ENCODE results near the gene C16orf86. TPM values are rescaled to one million over a fixed set of nuclear protein-coding genes. Genes with fewer than 3 reads are reported as not detected.

The C16orf86 gene, protein sequence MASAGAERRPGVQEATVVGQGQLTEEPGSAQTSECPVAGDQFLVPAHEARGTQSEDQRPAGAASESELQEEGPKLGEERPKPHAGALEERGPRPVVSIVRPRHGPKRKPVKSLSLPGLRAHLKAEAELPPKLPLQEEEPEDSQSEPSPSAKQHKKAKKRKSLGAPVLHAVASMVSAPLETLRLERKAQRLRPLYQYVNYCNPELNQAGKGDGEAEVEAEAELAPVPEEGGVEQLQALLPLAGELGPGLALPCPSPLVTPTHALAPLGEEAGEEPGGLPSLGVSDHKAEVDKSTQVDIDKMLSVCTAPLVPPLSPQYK
- 1.7 and 2.0 TPM in 2 replicates for total RNA-seq
- long read RNA-seq: 0 reads

- Mint-ChIP-seq H3K27ac (ENCODE audit: unreplicated experiment) (no peak within 1 kb of the TSS), H3K9me3 (no peaks in the 10 kb centered on the region), H3K27me3 (ENCODE audit: low read depth) (no peaks in the 10 kb centered on the region), H3K4me1 (peaks cover 24% of the 10 kb centered on the region), H3K4me3 (peak within 1 kb of the TSS; percentile 86), H3K36me3 (ENCODE audit: low read depth) (peaks cover 3% of the 10 kb centered on the region)
- TF ChIP-seq, protein P1, sequence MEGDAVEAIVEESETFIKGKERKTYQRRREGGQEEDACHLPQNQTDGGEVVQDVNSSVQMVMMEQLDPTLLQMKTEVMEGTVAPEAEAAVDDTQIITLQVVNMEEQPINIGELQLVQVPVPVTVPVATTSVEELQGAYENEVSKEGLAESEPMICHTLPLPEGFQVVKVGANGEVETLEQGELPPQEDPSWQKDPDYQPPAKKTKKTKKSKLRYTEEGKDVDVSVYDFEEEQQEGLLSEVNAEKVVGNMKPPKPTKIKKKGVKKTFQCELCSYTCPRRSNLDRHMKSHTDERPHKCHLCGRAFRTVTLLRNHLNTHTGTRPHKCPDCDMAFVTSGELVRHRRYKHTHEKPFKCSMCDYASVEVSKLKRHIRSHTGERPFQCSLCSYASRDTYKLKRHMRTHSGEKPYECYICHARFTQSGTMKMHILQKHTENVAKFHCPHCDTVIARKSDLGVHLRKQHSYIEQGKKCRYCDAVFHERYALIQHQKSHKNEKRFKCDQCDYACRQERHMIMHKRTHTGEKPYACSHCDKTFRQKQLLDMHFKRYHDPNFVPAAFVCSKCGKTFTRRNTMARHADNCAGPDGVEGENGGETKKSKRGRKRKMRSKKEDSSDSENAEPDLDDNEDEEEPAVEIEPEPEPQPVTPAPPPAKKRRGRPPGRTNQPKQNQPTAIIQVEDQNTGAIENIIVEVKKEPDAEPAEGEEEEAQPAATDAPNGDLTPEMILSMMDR (conservative IDR thresholded peaks at IDR 0.05): no peak
- peak; percentile 81 for DNase-seq (ENCODE audit: low read depth, low spot score)
These were observed at the start of gene C16orf86, which contains the start of gene ENKD1 for GRCh38 chr16:67666559-67667452. Gene C16orf86, plus strand, starts transcription at chr16:67666814. Its CDS starts 157 bp downstream, at chr16:67666971. Gene ENKD1, minus strand, starts transcription at chr16:67666750. Its CDS starts 308 bp downstream, at chr16:67666442.

GRCh38 chr16:67628216-67628615 lies 38.4 kb upstream of the C16orf86 start:
- no peak for DNase-seq (ENCODE audit: low read depth, low spot score)
- Mint-ChIP-seq H3K4me3 (no peak overlapping the region), H3K27me3 (ENCODE audit: low read depth) (no peaks in the 10 kb centered on the region), H3K27ac (ENCODE audit: unreplicated experiment) (no peak overlapping the region), H3K9me3 (no peaks in the 10 kb centered on the region), H3K36me3 (ENCODE audit: low read depth) (peaks cover 25% of the 10 kb centered on the region), H3K4me1 (no peaks in the 10 kb centered on the region)
- TF ChIP-seq, protein P1 (conservative IDR thresholded peaks at IDR 0.05): no peak

- no peaks in the 10 kb centered on the region for H3K9me3 Mint-ChIP-seq
- H3K4me1 Mint-ChIP-seq: no peaks in the 10 kb centered on the region
- TF ChIP-seq, protein P1 (conservative IDR thresholded peaks at IDR 0.05): no peak
- H3K4me3 Mint-ChIP-seq: no peak overlapping the region
- DNase-seq (ENCODE audit: low read depth, low spot score): no peak
- H3K27me3 Mint-ChIP-seq (ENCODE audit: low read depth): no peaks in the 10 kb centered on the region
- H3K36me3 Mint-ChIP-seq (ENCODE audit: low read depth): peaks cover 20% of the 10 kb centered on the region
- H3K27ac Mint-ChIP-seq (ENCODE audit: unreplicated experiment): peak overlapping the region; percentile 51
These were observed 34.0 kb upstream of the C16orf86 start for GRCh38 chr16:67632415-67633172.

DNA sequence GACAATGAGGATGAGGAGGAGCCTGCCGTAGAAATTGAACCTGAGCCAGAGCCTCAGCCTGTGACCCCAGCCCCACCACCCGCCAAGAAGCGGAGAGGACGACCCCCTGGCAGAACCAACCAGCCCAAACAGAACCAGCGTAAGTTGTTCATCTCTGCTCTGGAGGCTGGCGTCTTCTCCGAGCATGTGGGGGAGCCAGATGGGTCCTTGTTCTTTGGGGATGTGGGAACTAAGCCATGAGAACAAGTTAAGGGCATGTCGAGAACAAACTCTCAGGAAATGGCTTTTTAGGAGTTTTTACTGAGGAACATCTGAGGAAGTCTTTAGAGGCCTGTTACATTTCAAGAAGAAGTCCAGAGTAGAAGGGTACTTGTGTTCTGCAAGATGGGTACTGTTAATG lies 29.9 kb upstream of the C16orf86 start:
- no peaks in the 10 kb centered on the region for H3K27me3 Mint-ChIP-seq (ENCODE audit: low read depth)
- DNase-seq (ENCODE audit: low read depth, low spot score): no peak
- H3K9me3 Mint-ChIP-seq: no peaks in the 10 kb centered on the region
- peaks cover 15% of the 10 kb centered on the region for H3K36me3 Mint-ChIP-seq (ENCODE audit: low read depth)
- TF ChIP-seq, protein P1 (conservative IDR thresholded peaks at IDR 0.05): no peak
- no peak overlapping the region for H3K27ac Mint-ChIP-seq (ENCODE audit: unreplicated experiment)
- no peak overlapping the region for H3K4me3 Mint-ChIP-seq
- no peaks in the 10 kb centered on the region for H3K4me1 Mint-ChIP-seq

DNA sequence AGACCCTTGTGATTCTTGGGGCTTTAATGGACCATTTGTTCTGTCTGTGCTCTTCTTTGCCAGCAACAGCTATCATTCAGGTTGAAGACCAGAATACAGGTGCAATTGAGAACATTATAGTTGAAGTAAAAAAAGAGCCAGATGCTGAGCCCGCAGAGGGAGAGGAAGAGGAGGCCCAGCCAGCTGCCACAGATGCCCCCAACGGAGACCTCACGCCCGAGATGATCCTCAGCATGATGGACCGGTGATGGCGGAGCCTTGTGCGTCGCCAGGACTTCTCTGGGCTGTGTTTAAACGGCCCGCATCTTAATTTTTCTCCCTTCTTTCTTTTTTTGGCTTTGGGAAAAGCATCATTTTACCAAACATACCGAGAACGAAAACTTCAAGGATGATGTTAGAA lies 29.0 kb upstream of the C16orf86 start:
- Mint-ChIP-seq H3K27ac (ENCODE audit: unreplicated experiment) (no peak overlapping the region), H3K36me3 (ENCODE audit: low read depth) (peaks cover 10% of the 10 kb centered on the region), H3K9me3 (no peaks in the 10 kb centered on the region), H3K4me1 (no peaks in the 10 kb centered on the region), H3K4me3 (no peak overlapping the region), H3K27me3 (ENCODE audit: low read depth) (no peaks in the 10 kb centered on the region)
- TF ChIP-seq, protein P1 (conservative IDR thresholded peaks at IDR 0.05): no peak
- DNase-seq (ENCODE audit: low read depth, low spot score): no peak

Data from neural crest cell (in vitro differentiated cells).